Mesenchymal stem cell (in vitro differentiated cells and primary cell): ENCODE data around the gene ADCY5.

Experiments
- DNase-seq: peaks from one replicate; pipeline ENCODE4 v3.0.0-alpha.2; 2013
- H2AFZ ChIP-seq: one replicate; pipeline ENCODE4 v1.6.1; 2013; ENCODE audit warnings: low read depth, mild to moderate bottlenecking, control low read depth, inconsistent platforms, low read length, moderate library complexity
- H2AK5ac ChIP-seq: 2 replicates; pipeline ENCODE4 v1.6.1; 2013; ENCODE audit warnings: low read length, moderate library complexity, mild to moderate bottlenecking, inconsistent platforms; ENCODE audit not compliant: severe bottlenecking
- H2BK120ac ChIP-seq: one replicate; pipeline ENCODE4 v1.6.1; 2013; ENCODE audit warnings: low read depth, mild to moderate bottlenecking, inconsistent platforms, low read length, moderate library complexity
- H2BK12ac ChIP-seq, 2 experiments: one replicate each; pipeline ENCODE4 v1.6.1; 2013; ENCODE audit warnings: inconsistent platforms in 2 of 2, low read length in 2 of 2, mild to moderate bottlenecking in 2 of 2, moderate library complexity in 2 of 2, control low read depth in 1 of 2
- H2BK15ac ChIP-seq: one replicate; pipeline ENCODE4 v1.6.1; 2013; ENCODE audit warnings: mild to moderate bottlenecking, low read depth, inconsistent platforms; ENCODE audit not compliant: poor library complexity, severe bottlenecking
- H2BK5ac ChIP-seq: 2 replicates; pipeline ENCODE4 v1.6.1; 2013; ENCODE audit warnings: low read depth, mild to moderate bottlenecking, low read length, control low read depth, inconsistent platforms; ENCODE audit not compliant: poor library complexity, severe bottlenecking
- H3K14ac ChIP-seq, 2 experiments: one replicate each; pipeline ENCODE4 v1.6.1; 2013; ENCODE audit warnings: inconsistent platforms in 2 of 2, low read length in 2 of 2, control low read depth in 1 of 2, mild to moderate bottlenecking in 1 of 2, moderate library complexity in 1 of 2
- H3K18ac ChIP-seq, 2 experiments: one replicate each; pipeline ENCODE4 v1.6.1; 2013; ENCODE audit warnings: inconsistent platforms in 2 of 2, low read length in 2 of 2, control low read depth in 1 of 2, low read depth in 1 of 2, mild to moderate bottlenecking in 1 of 2
- H3K23ac ChIP-seq, 2 experiments: one replicate each; pipeline ENCODE4 v1.6.1; 2013; ENCODE audit warnings: inconsistent platforms in 2 of 2, low read length in 2 of 2, mild to moderate bottlenecking in 2 of 2, moderate library complexity in 2 of 2, control low read depth in 1 of 2
- H3K27ac ChIP-seq: 2 replicates; pipeline ENCODE4 v1.5.1; 2013; ENCODE audit warnings: mild to moderate bottlenecking, moderate library complexity, low read length, control low read depth, inconsistent platforms; ENCODE audit not compliant: poor library complexity, severe bottlenecking
- H3K27me3 ChIP-seq, 2 experiments: 2 replicates each; pipeline versions ENCODE4 v1.6.1 to v1.7.0; 2013; ENCODE audit warnings: low read length in 2 of 2, mild to moderate bottlenecking in 2 of 2, moderate library complexity in 2 of 2, control low read depth in 1 of 2, inconsistent platforms in 1 of 2; ENCODE audit not compliant: control insufficient read depth in 1 of 2, insufficient read depth in 1 of 2
- H3K36me3 ChIP-seq, 2 experiments: 2 replicates each; pipeline versions ENCODE4 v1.6.1 to v1.7.0; 2013; ENCODE audit warnings: low read length in 2 of 2, control low read depth in 1 of 2, inconsistent platforms in 1 of 2, low read depth in 1 of 2, mild to moderate bottlenecking in 1 of 2; ENCODE audit not compliant: insufficient read depth in 2 of 2, control insufficient read depth in 1 of 2
- H3K4ac ChIP-seq, 2 experiments: one replicate each; pipeline ENCODE4 v1.6.1; 2013; ENCODE audit warnings: inconsistent platforms in 2 of 2, low read length in 2 of 2, mild to moderate bottlenecking in 2 of 2, moderate library complexity in 2 of 2, control low read depth in 1 of 2, low read depth in 1 of 2
- H3K4me1 ChIP-seq: 2 replicates; pipeline ENCODE4 v1.6.1; 2013; ENCODE audit warnings: low read depth, low read length, control low read depth; ENCODE audit not compliant: control insufficient read depth, insufficient read depth
- H3K4me2 ChIP-seq: 2 replicates; pipeline ENCODE4 v1.6.1; 2013; ENCODE audit warnings: low read length, mild to moderate bottlenecking, inconsistent platforms; ENCODE audit not compliant: poor library complexity, severe bottlenecking
- H3K4me3 ChIP-seq, 2 experiments: 2 replicates each; pipeline versions ENCODE4 v1.5.1 to v1.7.0; 2013; ENCODE audit warnings: low read length in 2 of 2, mild to moderate bottlenecking in 2 of 2, control low read depth in 1 of 2, low read depth in 1 of 2; ENCODE audit not compliant: insufficient read depth in 1 of 2
- H3K79me1 ChIP-seq: replicated peaks from 2 replicates; pipeline ENCODE4 v1.6.1; 2013; ENCODE audit warnings: mild to moderate bottlenecking, control low read depth, low read length, inconsistent platforms; ENCODE audit not compliant: poor library complexity, severe bottlenecking
- H3K9ac ChIP-seq: 2 replicates; pipeline ENCODE4 v1.7.0; 2013; ENCODE audit warnings: mild to moderate bottlenecking, low read length, moderate library complexity
- H3K9me3 ChIP-seq: 2 replicates; pipeline ENCODE4 v1.7.0; 2013; ENCODE audit warnings: mild to moderate bottlenecking, low read length; ENCODE audit not compliant: control insufficient read depth
- H4K8ac ChIP-seq: one replicate; pipeline ENCODE4 v1.6.1; 2013; ENCODE audit warnings: inconsistent platforms, mild to moderate bottlenecking, low read length, moderate library complexity
- H4K91ac ChIP-seq: one replicate; pipeline ENCODE4 v1.6.1; 2013; ENCODE audit warnings: mild to moderate bottlenecking, low read length, inconsistent platforms
- WGBS: methylation state at CpG from one replicate; pipeline ENCODE4 v1.1.7; 2013; ENCODE audit warnings: mixed read lengths; 5-methylcytosine and 5-hydroxymethylcytosine counted together

The ADCY5 gene

GRCh38 chr3:123335007-123335670 lies 113.8 kb downstream of the ADCY5 start:
- Histone ChIP-seq H2BK12ac (no peak overlapping the region), H3K18ac (no peak overlapping the region), H3K79me1 (no peaks in the 10 kb centered on the region), H3K4ac (no peak overlapping the region), H3K14ac (no peak overlapping the region), H2BK15ac (no peak overlapping the region), H2AK5ac (no peak overlapping the region), H2BK120ac (no peak overlapping the region), H3K27ac (no peak overlapping the region), H3K4me3 (no peak overlapping the region), H3K36me3 (no peaks in the 10 kb centered on the region), H2AFZ (no peak overlapping the region), H4K8ac (no peak overlapping the region), H2BK5ac (no peak overlapping the region), H3K4me1 (no peaks in the 10 kb centered on the region), H3K23ac (no peak overlapping the region), H3K27me3 (peaks cover 73 to 90% of the 10 kb centered on the region in 2 experiments), H3K9ac (no peak overlapping the region), H4K91ac (no peak overlapping the region), H3K4me2 (no peak overlapping the region), H3K9me3 (peaks cover 8% of the 10 kb centered on the region)
- WGBS: 82% methylated on average over 14 of the region's 14 CpGs
- no peak for DNase-seq

GRCh38 chr3:123334056-123334455 lies 114.8 kb downstream of the ADCY5 start:
- Histone ChIP-seq H3K4me2 (no peak overlapping the region), H3K27ac (no peak overlapping the region), H2AFZ (no peak overlapping the region), H2BK12ac (no peak overlapping the region), H4K8ac (no peak overlapping the region), H2BK120ac (no peak overlapping the region), H3K27me3 (peaks cover 76 to 92% of the 10 kb centered on the region in 2 experiments), H3K14ac (no peak overlapping the region), H3K4ac (no peak overlapping the region), H3K4me1 (no peaks in the 10 kb centered on the region), H3K18ac (no peak overlapping the region), H4K91ac (no peak overlapping the region), H2BK5ac (no peak overlapping the region), H2AK5ac (no peak overlapping the region), H3K36me3 (no peaks in the 10 kb centered on the region), H3K23ac (no peak overlapping the region), H3K4me3 (no peak overlapping the region), H3K9ac (no peak overlapping the region), H3K79me1 (no peaks in the 10 kb centered on the region), H2BK15ac (no peak overlapping the region), H3K9me3 (peaks cover 8% of the 10 kb centered on the region)
- DNase-seq: no peak
- 97% methylated on average over 6 of the region's 7 CpGs for WGBS

GRCh38 chr3:123333401-123333800 lies 115.5 kb downstream of the ADCY5 start:
- H2BK12ac ChIP-seq: no peak overlapping the region
- no peak overlapping the region for H3K9ac ChIP-seq
- no peak overlapping the region for H4K8ac ChIP-seq
- H3K4me3 ChIP-seq: peak overlapping the region in 1 of 2 experiments; percentile 27
- no peak overlapping the region for H3K18ac ChIP-seq
- H2AK5ac ChIP-seq: no peak overlapping the region
- peaks cover 8% of the 10 kb centered on the region for H3K9me3 ChIP-seq
- H2AFZ ChIP-seq: no peak overlapping the region
- H2BK15ac ChIP-seq: no peak overlapping the region
- H4K91ac ChIP-seq: no peak overlapping the region
- H3K36me3 ChIP-seq: no peaks in the 10 kb centered on the region
- no peak overlapping the region for H3K4me2 ChIP-seq
- no peak overlapping the region for H3K4ac ChIP-seq
- no peak overlapping the region for H3K27ac ChIP-seq
- no peak overlapping the region for H2BK120ac ChIP-seq
- no peak for DNase-seq
- no peaks in the 10 kb centered on the region for H3K4me1 ChIP-seq
- 69% methylated on average over 10 of the region's 10 CpGs for WGBS
- H3K23ac ChIP-seq: no peak overlapping the region
- peaks cover 74 to 88% of the 10 kb centered on the region in 2 experiments for H3K27me3 ChIP-seq
- no peaks in the 10 kb centered on the region for H3K79me1 ChIP-seq
- H2BK5ac ChIP-seq: no peak overlapping the region
- no peak overlapping the region for H3K14ac ChIP-seq

GRCh38 chr3:123332124-123332641 lies 116.7 kb downstream of the ADCY5 start:
- Histone ChIP-seq H2BK120ac (no peak overlapping the region), H2BK5ac (no peak overlapping the region), H3K9ac (no peak overlapping the region), H3K14ac (no peak overlapping the region), H2AFZ (no peak overlapping the region), H3K18ac (no peak overlapping the region), H2BK15ac (no peak overlapping the region), H2AK5ac (no peak overlapping the region), H3K79me1 (no peaks in the 10 kb centered on the region), H3K23ac (no peak overlapping the region), H3K27me3 (peaks cover 73 to 88% of the 10 kb centered on the region in 2 experiments), H3K27ac (no peak overlapping the region), H4K8ac (no peak overlapping the region), H3K36me3 (no peaks in the 10 kb centered on the region), H3K4me2 (no peak overlapping the region), H4K91ac (no peak overlapping the region), H3K4me3 (no peak overlapping the region), H3K4ac (no peak overlapping the region), H2BK12ac (no peak overlapping the region), H3K4me1 (no peaks in the 10 kb centered on the region), H3K9me3 (peaks cover 4% of the 10 kb centered on the region)
- DNase-seq: no peak
- 74% methylated on average over 15 of the region's 15 CpGs for WGBS
